Glomerular endothelial cell (primary cell): ENCODE data around the gene GDF11. TPM values are rescaled to one million over a fixed set of nuclear protein-coding genes. Genes with fewer than 3 reads are reported as not detected.

Experiments
- DNase-seq: peaks from one replicate; pipeline ENCODE4 v3.0.0-alpha.2; 2011; ENCODE audit warnings: low read depth, low spot score; ENCODE audit errors: extremely low read depth
- total RNA-seq: library from RNA; depleted of rRNA; stranded (reverse); fragments of >200 nt; gene quantifications from 2 replicates; pipeline ENCODE4 v1.2.3, GENCODE V29; 2015

The GDF11 gene
- total RNA-seq, 1 donor from 2014 or later = 12.5 TPM

- no peak for DNase-seq
Measured at GRCh38 chr12:55706568-55707218, 36.2 kb upstream of the GDF11 start.

- DNase-seq = no peak
Measured at GRCh38 chr12:55707219-55707671, 35.7 kb upstream of the GDF11 start.

GRCh38 chr12:55707841-55708694 lies 34.9 kb upstream of the GDF11 start, which contains the start of gene ITGA7:
Gene ITGA7, minus strand, starts transcription at chr12:55707904. Its CDS starts 222 bp downstream, at chr12:55707682.
- DNase-seq = no peak

GRCh38 chr12:55708695-55709233 lies 34.2 kb upstream of the GDF11 start:
- DNase-seq = no peak

GRCh38 chr12:55711786-55712553 lies 31.0 kb upstream of the GDF11 start:
- DNase-seq = no peak

GRCh38 chr12:55712700-55713415 lies 30.1 kb upstream of the GDF11 start:
- DNase-seq = no peak

GRCh38 chr12:55713721-55714120 lies 29.2 kb upstream of the GDF11 start:
- no peak for DNase-seq

- no peak for DNase-seq
Measured at GRCh38 chr12:55715169-55715764, 27.7 kb upstream of the GDF11 start.

- DNase-seq = no peak
Measured at GRCh38 chr12:55715833-55716581, 26.9 kb upstream of the GDF11 start, which contains the start of gene BLOC1S1. Gene BLOC1S1, plus strand, starts transcription at chr12:55716046. Its CDS starts 6 bp downstream, at chr12:55716052.

- no peak for DNase-seq
Measured at GRCh38 chr12:55716582-55716957, 26.4 kb upstream of the GDF11 start.

- DNase-seq = no peak
Measured at GRCh38 chr12:55717011-55718007, 25.6 kb upstream of the GDF11 start.

GRCh38 chr12:55718015-55718414 lies 24.9 kb upstream of the GDF11 start:
- DNase-seq = no peak

- no peak for DNase-seq
Measured at GRCh38 chr12:55718624-55719275, 24.2 kb upstream of the GDF11 start.

GRCh38 chr12:55719371-55719770 lies 23.6 kb upstream of the GDF11 start:
- DNase-seq = no peak

GRCh38 chr12:55720071-55720564 lies 22.8 kb upstream of the GDF11 start, which contains the start of gene RDH5:
Gene RDH5, plus strand, starts transcription at chr12:55720393. Its CDS starts 792 bp downstream, at chr12:55721185.
- no peak for DNase-seq

- DNase-seq = no peak
Measured at GRCh38 chr12:55720894-55721444, 22.0 kb upstream of the GDF11 start.
